ENCODE results near the gene ZCCHC7.

The ZCCHC7 gene

GRCh38 chr9:37342493-37342892 is 222.1 kb downstream of the ZCCHC7 start:
- no peak for DNase-seq

DNA sequence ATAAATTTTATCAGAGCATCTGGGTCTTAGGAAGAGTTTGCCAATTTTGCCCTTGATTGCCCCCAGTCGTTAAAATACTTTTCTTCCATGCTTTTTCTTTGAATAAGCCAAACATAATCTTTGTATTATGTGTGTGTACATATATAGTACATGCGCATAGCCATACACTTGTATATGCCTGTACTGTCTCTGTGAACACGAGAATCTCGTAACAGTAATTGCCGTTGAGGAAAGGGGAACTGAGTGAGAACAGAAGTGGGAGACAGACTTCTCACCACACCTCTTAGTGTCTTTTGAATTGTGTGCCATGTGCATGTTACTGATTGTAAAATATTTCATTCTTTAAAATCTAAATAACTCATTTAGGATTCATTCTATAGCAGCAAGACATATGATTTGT is 222.5 kb downstream of the ZCCHC7 start:
- no peak for DNase-seq

- DNase-seq, result no peak
Observed at GRCh38 chr9:37343724-37344123, 223.3 kb downstream of the ZCCHC7 start.

DNA sequence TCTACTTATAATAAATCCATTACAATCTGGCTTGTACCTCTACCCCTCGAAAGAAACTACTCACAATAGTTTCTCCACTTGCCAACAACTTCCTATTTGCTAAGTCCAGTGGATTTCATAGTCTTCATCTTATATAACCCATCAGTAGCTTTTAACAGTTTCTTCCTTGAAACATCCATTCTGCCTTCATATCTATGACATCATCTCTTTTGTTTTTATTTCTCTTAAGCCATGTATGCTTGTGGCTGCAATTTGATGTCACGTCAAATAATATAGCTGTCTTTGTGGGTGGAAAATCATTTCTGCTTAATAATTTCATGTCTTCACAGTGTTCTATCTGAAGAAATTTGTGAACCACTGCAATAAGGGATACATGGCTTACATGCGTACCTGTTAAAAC is 224.7 kb downstream of the ZCCHC7 start:
- no peak for DNase-seq

DNA sequence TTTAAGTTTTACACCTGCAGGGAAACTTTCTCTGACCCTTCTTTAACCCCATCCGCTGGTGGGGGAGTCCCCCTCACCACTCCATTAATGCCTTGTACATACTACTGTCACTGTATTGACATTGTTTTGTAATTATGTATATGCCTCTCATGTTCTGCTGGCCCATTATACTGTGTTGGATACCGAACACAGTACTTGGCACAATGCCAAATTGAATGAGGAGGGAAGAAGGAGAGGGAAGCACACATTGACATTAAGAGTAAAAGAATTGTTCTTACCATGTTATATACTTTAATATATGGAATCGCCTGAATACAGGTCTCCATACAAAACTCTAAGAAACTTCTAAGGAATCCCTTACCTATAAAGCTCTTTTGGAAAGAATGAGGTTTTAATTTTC is 228.5 kb downstream of the ZCCHC7 start:
- no peak for DNase-seq

DNA sequence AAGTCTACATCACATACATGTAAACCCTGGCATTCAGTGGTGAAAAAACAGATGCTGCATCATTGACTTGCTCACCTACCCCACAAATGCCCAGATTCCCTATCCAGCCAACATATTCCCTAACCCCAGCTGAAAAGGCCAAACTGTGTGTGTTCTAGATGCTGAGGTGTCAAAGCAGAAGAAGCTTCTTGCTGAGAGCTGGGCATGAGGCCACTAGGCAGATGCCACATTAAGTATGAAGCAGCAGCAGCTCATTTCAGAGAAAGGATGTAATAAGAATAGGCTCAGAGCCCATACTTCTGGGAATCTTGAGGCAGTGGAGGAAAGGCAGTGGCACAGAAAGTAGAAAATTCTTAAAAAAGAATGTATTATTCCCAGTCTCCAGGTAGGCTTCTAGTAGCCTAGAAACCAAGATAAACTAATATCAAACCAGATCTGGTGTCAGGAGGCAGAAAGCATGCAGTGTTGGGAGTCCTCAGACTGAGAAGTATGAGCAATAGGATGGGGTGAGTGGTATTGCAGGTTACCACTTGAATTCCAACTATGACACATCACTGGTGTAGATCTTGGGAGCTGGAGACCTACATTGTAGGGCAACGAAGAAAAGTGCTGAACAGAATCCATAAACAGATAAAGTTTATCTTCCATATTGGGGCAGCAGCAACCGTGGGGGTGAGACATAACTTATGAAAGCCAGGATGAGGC is 230.3 kb downstream of the ZCCHC7 start:
- no peak for DNase-seq

DNA sequence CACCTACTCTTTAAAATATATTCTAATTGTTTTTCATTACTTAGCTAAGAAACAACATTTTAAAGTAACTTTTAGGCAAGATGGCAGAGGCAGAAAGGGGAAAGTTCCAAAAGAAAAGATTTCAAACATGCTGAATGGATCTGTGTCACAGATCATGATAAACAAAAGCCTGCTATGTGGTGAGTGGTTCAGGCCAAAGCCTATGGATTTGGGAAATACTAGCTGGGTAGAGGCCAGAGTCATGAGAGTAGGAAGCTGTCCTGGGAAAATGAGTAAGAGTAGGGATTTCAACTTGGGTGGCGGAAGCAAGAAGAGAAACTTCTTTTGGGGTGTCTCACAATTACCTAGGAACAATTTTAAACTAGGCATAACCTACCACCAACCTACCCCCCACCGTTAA is 233.4 kb downstream of the ZCCHC7 start:
- no peak for DNase-seq

GRCh38 chr9:37362430-37362829 is 242.1 kb downstream of the ZCCHC7 start:
- no peak for DNase-seq

DNA sequence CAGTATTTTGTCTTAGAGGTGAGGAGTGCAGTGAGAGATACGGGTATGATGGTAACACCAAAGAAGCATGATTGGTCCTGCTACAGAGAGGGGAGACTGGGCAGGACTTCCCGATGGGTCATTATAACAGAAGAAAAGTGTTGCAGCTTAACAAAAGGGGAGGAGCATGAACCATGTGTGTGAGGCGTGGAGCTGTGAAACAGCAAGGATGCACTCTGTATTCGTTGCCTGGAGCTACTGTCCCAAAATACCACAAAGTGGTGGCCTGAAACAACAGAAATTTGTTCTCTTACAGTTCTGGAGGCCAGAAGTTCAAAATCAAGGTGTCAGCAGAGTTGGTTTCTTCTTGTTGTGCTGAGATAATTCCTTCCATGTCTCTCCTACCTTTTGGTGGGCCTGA is 242.8 kb downstream of the ZCCHC7 start:
- DNase-seq, result no peak

DNA sequence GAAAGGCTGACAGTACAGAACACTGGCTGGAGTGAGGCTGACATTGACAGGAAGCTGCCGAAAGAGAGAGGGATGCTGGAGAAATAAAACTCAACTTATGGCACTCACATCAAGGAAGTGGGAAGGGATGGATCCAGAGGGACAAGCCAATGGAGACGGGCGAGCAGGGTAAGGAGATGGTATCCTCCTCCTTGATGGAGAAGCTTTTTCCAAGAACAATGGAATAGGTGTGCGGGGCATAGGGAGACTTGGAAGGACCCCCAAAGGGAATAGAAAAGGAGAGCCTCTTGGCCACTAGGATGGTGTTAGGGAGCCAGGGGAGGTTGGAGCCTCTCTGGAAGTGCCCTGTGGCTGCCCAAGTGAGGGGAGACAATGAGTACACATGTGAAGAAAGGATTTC is 243.8 kb downstream of the ZCCHC7 start:
- no peak for DNase-seq

DNA sequence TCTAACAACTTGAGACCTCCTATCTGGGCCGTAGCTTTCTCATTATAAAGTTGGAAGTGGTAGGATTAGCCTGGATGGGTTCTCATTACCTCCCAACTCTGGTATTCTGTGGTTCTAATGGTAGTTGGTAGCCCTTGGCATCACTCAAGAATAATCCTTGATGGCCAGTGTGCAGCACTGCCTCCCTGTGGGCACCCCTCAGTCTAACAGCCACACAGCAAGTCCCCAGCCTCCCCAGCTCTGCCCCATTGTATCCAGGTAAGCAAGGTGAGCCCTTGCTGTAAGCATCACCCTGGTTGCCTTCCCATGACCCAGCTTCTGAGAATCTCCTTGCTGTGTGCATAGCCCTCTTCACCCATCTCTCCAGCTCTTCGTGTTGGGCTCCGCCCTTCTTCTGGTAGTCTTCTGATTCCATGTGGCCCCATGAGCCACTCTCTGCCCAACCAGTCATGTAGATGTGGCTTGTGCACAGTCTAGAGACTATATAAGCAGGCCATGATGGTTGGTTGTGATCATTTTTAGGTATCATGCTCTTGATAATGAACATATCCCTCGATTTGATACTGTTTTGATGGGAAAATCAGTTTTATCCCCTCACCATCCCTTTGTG is 244.5 kb downstream of the ZCCHC7 start:
- DNase-seq, result peak; percentile 20

DNA sequence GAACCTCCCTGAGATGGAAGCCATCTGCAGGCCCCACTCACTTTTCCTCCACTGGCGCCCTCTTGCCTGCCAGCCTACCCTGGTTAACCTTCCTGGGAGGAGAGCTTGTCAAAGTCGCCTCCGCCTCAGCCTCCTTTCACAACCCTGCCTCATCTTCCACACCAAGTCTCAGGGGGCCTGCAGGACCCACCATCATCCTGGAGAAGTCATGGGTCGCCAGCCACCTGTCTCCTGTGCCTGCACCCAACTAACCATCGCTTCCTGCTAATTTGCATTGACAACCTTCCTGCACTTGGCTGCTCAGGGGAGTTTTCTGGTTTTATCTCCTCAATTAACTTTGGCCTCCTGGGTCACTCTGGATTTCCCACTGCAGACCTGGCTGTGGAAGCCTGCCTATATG is 249.3 kb downstream of the ZCCHC7 start:
- no peak for DNase-seq

DNA sequence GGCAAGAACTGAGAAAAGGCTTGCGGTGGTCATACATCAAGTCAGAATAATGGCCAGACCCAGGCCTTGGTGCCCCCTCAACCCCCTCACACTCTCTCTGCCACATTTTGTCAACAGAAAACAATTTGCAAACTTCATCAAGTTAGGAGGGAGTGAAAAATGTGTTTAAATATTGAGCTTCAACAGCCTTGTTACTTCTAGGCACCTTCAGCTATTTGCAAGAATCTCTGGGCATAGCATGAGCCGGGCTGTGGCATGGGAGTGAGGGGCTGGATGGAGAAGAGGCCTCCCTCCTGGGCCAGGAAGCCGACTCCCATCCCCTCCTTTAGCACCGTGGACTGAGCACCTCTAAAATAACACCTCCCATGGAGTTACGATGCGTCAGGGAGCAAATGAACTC is 249.9 kb downstream of the ZCCHC7 start:
- no peak for DNase-seq

- no peak for DNase-seq
Observed at GRCh38 chr9:37370968-37371563, 250.7 kb downstream of the ZCCHC7 start.

- peak; percentile 14 for DNase-seq
Observed at GRCh38 chr9:37371565-37372464, 251.4 kb downstream of the ZCCHC7 start.

DNA sequence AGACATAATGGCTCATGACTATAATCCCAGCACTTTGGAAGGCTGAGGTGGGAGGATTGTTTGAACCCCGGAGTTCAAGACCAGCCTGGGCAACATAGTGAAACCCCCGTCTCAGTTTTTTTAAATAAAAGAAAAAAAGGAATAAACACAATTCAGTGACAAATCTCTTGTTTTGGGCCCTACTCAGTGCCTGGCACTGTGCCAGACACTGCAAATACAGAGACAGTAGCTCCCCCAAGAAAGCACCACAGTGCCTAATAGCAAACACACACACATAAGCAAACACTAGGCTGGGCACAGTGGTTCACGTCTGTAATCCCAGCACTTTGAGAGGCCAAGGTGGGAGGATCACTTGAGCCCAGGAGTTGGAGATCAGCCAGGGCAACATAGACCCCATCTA is 252.5 kb downstream of the ZCCHC7 start:
- no peak for DNase-seq

DNA sequence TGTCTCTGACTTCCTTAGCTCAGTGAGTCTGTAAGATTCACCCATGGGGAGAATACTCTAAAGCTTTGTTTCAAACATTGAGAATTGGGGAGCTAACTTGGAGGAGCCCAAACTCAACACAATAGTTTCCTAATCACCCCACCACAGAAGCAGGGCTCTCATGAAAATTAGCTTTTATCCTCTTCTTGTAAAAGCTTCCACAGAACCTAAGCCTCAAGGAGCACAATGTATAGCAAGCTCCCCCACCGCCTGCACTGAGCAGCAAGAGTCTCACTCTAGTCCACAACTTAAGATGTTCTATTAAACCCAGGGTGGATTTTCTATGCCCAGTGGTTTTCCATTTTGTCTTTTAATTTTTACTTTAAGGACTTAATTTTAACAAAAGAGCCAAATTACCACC is 253.2 kb downstream of the ZCCHC7 start:
- no peak for DNase-seq

- no peak for DNase-seq
Observed at GRCh38 chr9:37374892-37375291, 254.5 kb downstream of the ZCCHC7 start.

- no peak for DNase-seq
Observed at GRCh38 chr9:37377688-37378612, 257.6 kb downstream of the ZCCHC7 start.

DNA sequence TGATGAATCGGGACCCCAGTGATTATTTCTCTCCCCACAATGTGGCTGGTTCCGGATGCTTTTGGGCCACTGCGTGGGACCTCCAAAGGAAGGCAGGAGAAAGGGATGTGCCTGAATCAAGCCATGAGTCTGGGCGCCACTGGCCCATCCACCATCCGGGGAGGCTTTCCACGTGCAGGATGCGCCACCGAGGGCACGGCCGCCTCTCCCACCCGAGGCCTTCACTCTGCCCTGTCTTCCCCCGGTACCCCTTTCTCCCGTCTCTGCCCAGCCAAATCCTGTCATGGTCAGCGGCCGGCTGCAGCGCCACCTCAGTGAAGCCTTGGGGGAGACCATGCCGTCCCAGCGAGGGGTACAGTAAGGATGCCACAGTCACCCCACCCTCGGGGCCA is 258.2 kb downstream of the ZCCHC7 start:
- no peak for DNase-seq

DNA sequence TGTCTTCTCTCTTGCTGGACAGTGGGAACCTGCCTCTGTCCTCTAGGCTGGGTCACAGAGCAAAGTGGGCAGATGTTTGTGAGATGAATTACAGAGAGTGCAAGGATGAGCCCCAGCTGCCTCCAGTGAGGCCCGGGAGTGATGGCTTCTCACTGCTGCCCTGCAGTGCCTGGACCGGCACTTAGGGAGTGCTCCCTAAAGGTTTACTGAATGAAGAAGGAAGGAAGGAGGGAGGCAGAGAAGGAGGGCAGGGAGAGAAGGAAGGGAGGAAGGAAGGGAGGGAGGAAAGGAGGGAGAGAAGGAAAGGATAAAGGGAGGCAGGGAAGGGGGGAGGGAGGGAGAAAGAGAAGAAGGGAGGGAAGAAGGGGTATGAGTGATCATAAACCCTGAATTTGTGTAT is 259.5 kb downstream of the ZCCHC7 start:
- DNase-seq, result no peak

- no peak for DNase-seq
Observed at GRCh38 chr9:37380570-37380969, 260.2 kb downstream of the ZCCHC7 start.

All from stimulated activated CD4-positive, alpha-beta T cell treated with anti-CD3 and anti-CD28 coated beads, Interleukin-4, amount 100 ng/mL, for 24 hours (primary cell).